DMS 273 (cell line): ENCODE measurements around the gene FOSL1.
A peak's percentile ranks its signal among the peaks of the same experiment; 100 is the strongest.

Experiments
- DNase-seq: peaks from one replicate; lab custom pipeline; 2025; ENCODE audit not compliant: unreplicated experiment; lab: John Stamatoyannopoulos, UW

FOSL1 gene

GRCh38 chr11:65900125-65900898, at the start of gene FOSL1:
TSS of gene FOSL1 (minus strand) at chr11:65900388. CDS start at chr11:65900339, 49 bp downstream.
- peak; percentile 75 for DNase-seq

- DNase-seq, result no peak
Observed at GRCh38 chr11:65947603-65948125, 47.5 kb upstream of the FOSL1 start.

DNA sequence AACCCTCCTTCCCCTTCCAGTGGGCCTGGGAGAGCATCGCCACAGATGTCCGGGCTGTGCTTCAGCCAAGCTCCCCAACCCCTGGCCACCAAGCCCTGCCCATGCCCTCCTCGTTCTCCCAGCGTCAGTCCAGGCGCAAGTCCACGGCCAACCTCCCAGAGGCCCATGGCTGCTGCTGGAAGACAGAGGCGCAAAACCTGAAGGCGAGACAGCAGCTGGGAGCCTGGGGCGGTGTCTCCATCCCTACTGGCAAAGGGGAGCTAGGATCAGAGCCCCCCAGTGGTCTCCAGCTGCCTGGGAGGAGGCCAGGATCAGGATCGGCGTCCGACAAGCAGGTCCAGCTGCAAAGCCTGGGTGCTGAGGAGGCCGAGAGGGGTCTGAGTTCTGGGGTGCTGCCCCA, 46.9 kb upstream of the FOSL1 start:
- no peak for DNase-seq

- DNase-seq, result no peak
Observed at GRCh38 chr11:65946655-65947054, 46.5 kb upstream of the FOSL1 start.

DNA sequence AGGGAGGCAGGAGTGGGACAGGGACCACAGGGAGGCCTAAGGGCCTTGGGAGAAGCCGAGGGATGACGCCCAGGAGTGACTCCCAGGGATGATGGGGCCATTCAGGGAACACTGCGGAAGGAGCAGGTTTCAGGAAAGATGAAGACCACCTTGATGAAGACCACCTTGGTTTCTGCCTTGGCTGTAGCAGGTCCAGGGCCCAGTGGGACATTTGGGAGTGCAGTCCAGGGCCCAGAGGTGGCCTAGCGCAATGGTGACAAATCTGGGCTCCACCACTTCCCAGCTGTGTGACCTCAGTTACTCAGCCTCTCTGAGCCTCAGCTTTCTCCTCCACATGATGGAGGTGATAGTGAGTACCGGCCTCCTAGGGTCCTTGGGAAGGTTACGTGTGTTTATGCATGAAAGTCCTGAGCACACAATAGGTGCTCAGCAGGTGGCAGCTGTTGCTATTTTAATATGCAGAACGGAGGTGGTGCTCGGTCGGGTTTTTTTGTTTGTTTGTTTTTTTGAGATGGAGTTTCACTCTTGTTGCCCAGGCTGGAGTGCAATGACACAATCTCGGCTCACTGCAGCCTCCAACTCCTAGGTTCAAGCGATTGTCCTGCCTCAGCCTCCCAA, 45.9 kb upstream of the FOSL1 start:
- no peak for DNase-seq

DNA sequence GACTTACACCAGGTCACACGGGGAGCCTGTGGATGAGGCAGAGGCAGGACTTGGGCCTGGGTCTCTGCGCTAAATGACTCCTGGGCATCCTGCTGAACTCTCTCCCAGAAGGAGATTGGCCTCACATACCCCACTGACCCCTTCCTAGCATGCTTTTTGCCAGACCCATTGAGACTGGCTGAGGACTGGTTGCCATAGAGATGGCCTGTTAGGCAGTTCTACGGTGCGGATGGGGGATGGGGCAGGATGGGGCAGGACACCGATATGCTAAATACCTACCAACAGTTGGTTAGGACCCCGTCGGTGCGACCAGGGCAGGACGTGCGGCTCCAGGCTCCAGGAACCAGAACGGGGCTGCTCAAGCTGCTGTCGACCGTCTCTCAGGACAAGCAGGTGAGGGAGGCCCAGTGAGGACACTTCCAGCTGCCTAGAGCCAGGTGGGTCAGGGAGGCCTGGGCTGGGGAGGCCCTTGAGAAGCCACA, 45.3 kb upstream of the FOSL1 start, which contains the start of gene TSGA10IP:
Gene TSGA10IP (plus strand): TSS at position 51 of the 482 bp plus-strand sequence. CDS start 196 bp downstream, at position 247.
- DNase-seq, result no peak

GRCh38 chr11:65944767-65945166, 44.6 kb upstream of the FOSL1 start:
- no peak for DNase-seq

GRCh38 chr11:65944191-65944590, 44.0 kb upstream of the FOSL1 start:
- DNase-seq, result no peak

DNA sequence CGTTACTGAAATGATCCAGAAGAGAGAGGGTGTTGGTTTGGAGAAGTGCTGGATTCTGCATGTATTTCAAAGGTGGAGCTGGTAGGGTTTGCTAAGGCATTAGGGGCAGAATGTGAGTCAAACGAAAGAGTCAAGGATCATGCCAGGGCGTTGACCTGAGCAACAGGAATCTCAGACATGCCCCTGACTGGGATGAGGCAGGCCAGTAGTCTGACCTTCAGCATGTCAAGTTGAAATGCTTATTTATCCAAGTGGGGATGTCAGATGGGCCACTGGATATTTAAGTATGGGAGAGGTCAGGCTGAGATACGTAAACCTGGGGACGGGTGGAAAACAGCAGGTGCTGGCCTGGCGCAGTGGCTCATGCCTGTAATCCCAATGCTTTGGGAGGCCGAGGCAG, 42.3 kb upstream of the FOSL1 start:
- DNase-seq, result no peak

DNA sequence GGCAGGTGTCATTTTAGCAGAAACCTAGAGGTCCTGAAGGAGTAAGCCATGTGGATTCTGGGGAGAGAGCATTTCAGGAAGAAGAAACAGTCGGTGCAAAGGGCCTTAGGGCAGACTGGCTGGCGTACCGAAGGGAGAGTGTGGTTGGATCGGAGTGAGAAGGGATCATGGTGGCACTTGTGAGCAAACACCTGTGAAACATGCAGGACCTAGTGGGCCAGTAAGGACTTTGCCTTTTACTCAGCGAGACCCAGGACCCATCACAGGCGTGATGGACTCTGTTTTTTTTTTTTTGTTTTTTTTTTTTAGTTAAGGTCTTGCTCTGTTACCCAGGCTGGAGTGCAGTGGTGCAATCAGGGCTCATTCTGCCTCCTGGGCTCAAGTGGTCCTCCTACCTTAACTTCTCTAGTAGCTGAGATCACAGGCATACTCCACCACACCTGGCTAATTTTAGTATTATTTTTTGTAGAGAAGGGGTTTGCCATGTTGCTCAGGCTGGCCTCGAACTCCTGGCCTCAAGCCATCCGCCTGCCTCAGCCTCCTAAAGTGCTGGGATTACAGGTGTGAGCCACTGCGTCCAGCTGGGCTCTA, 41.6 kb upstream of the FOSL1 start:
- no peak for DNase-seq

- no peak for DNase-seq
Observed at GRCh38 chr11:65937766-65938165, 37.6 kb upstream of the FOSL1 start.

DNA sequence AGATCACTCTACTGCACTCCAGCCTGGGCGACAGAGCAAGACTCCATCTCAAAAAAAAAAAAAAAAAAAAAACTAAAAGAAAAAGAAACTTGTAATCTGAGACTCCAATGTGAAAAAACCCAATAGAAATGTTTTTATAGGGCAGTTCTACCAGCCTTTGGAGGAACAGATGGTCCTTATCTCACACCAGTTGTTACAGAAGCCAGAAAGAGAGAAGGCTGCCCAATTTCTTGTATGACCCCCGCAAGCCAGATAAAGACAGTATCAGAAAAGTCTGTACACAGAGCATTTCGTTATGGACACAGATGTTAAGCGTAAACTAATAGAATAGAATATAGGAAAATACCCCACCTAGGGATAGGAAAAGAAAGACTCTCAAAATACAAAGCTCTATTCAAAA, 33.8 kb upstream of the FOSL1 start:
- peak; percentile 86 for DNase-seq

DNA sequence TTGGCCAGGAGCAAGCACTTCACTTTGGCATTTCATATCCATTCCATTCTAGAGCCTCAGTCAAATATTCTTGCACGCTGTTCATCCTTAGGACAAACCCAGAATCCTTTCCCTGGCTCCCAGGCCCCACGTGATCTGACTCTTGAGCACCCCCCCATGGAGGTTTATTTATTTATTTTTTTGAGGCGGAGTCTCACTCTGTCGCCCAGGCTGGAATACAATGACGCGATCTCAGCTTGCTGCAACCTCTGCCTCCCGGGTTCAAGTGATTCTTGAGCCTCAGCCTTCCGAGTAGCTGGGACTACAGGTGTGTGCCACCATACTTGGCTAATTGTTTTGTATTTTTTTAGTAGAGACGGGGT, 32.4 kb upstream of the FOSL1 start:
- peak; percentile 48 for DNase-seq

GRCh38 chr11:65931773-65932557, 31.8 kb upstream of the FOSL1 start:
- DNase-seq, result no peak

DNA sequence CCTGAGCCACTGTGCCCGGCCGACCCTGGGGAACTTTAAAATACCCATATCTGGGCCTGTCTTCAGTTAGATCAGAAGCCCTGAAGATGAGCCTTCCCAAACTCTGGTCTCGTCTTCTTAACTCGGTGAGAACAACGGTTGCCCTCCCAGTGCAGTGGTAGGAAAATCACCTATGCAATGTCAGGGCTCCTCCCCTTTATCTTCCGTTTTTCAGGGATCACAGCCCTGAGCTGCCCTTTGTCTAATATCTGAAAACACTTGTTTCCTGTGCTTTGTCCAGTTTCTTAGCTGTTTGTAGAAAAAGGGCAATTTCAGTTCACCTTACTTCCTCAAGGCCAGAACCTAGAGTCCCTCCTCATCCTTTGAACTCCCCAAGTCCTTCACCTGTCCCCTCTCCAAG, 28.5 kb upstream of the FOSL1 start:
- DNase-seq, result no peak

GRCh38 chr11:65927904-65928397, 27.8 kb upstream of the FOSL1 start:
- no peak for DNase-seq

- no peak for DNase-seq
Observed at GRCh38 chr11:65925397-65925796, 25.2 kb upstream of the FOSL1 start.

- no peak for DNase-seq
Observed at GRCh38 chr11:65922565-65922964, 22.4 kb upstream of the FOSL1 start.

GRCh38 chr11:65921876-65922275, 21.7 kb upstream of the FOSL1 start:
- no peak for DNase-seq

DNA sequence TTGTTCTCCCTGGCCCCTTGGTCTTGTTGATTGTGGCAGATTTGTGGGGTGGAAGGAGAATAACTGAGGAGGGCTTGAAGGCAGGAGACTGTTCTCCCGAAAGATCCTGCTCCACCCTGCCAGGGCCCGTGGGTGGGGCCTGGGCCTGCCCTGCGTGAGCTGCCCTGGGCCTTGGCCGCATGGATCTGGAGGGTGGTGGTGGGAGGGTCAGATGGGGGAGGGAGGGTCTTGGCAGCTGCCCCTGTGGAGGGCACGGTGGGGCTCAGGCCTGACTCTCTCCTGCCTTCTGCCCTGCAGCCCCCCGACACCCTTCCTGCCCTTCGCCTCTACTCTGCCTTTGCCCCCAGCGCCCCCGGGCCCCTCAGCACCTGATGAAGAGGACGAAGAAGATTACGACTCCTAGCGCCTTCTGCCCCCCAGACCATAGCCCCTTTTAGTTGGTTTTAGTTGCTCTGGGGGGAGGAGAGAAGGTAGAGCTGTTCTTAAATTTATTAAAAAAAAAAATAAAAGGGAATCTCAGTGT, 20.9 kb upstream of the FOSL1 start:
- DNase-seq, result no peak

GRCh38 chr11:65920372-65920802, 20.2 kb upstream of the FOSL1 start:
- no peak for DNase-seq
